ENCODE data around the gene MAPKAPK3.

DNA sequence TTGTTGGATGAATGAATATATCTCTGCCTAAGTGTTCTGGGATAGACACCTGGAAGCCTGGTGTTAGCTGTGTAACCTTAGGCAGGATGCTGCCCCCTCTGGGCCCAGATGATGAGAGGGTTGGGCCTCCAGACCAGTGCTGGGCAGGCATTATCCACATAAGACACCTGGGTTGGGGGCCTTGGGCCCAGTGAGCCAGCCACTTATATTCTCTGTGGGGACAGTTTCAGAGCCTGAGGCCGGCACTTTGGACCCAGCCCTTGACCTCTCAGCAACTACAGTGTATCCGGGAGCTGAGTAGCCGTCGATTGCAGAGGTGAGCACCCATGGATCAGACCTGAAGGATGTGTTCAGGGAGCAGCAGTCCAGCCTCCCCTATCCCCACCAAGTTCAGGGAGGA lies 45.5 kb upstream of the MAPKAPK3 start:
- TF ChIP-seq CTCF (IDR thresholded peaks at IDR 0.05 in 4 of 5, conservative IDR thresholded peaks at IDR 0.05 in 1 of 5) (no peak), POLR2A (IDR thresholded peaks at IDR 0.05) (no peak)
